Motor neuron (in vitro differentiated cells): ENCODE measurements around the gene NUDT3. TPM values are rescaled to one million over a fixed set of nuclear protein-coding genes. Genes with fewer than 3 reads are reported as not detected.
A peak's percentile ranks its signal among the peaks of the same experiment; 100 is the strongest.

Experiments used
- ATAC-seq, 8 experiments: fragments of 200-7000 bp; cut with Tn5 transposase; replicated peaks in 6 of 8; 2 replicates each; pipeline ENCODE4 v1.8.0; 2021; ENCODE audit warnings: mild to moderate bottlenecking in 8 of 8, moderate library complexity in 8 of 8
- H3K27ac ChIP-seq, 2 donors: fragments of 250-450 bp; sonication (Bioruptor Pico); 2 replicates each; pipeline ENCODE4 v1.9.0; 2021; ENCODE audit warnings: antibody characterized with exemption in 2 of 2, mild to moderate bottlenecking in 2 of 2, moderate library complexity in 1 of 2
- H3K4me1 ChIP-seq, 2 donors: fragments of 250-450 bp; sonication (Bioruptor Pico); replicated peaks in 1 of 2; 2 replicates each; pipeline ENCODE4 v1.6.1; 2021; ENCODE audit warnings: antibody characterized with exemption in 2 of 2, mild to moderate bottlenecking in 2 of 2, moderate library complexity in 1 of 2
- H3K4me3 ChIP-seq, 5 donors: fragments of 250-450 bp; sonication (Bioruptor Pico); 2 replicates each; pipeline ENCODE4 v1.9.0; 2021; ENCODE audit warnings: antibody characterized with exemption in 5 of 5, mild to moderate bottlenecking in 5 of 5, moderate library complexity in 4 of 5
- WGBS, 10 experiments: fragments of 450-650 bp; shearing (Covaris generic); methylation state at CpG; one replicate each; pipeline ENCODE4 v1.0.0; 2022; 5-methylcytosine and 5-hydroxymethylcytosine counted together
- in situ Hi-C, 9 experiments: fragments of 400-800 bp; cut with MboI; loops; one replicate each; pipeline ENCODE4 v1.15.0; 2021; ENCODE audit warnings: low sequenced_read_pairs in 9 of 9, low pct_unique_long_range_greater_than_20kb in 2 of 9; ENCODE audit not compliant: unreplicated experiment in 9 of 9
- total RNA-seq, 8 experiments: library from RNA; unstranded; fragments of 300-600 nt; gene quantifications; 2 replicates each; pipeline versions ENCODE4 v1.2.3 to v1.2.4, GENCODE V29; 2022

The NUDT3 gene
- total RNA-seq, 8 experiments from 2014 or later, result 11.1 to 58.5 (median 36.2) TPM

DNA sequence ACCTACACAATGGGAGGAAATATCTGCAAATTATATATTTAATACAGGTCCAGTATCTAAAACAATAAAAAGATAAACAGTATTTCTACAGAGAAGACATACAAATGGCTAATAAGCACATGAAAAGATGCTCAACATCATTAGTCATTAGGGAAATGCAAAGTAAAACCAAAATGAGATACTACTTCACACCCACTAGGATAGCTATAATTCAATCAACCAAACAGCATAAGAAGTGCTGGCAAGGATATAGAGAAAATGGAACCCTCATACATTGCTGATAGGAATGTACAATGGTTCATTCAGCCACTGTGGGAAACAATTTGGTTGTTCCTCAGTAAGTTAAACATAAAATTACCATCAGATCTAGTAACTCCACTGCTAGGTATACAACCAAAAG lies 48.7 kb downstream of the NUDT3 start:
- peaks cover 3 to 4% of the 10 kb centered on the region in 2 donors for H3K4me1 ChIP-seq
- no peak overlapping the region for H3K27ac ChIP-seq
- in situ Hi-C loops, result no loop called here
- ATAC-seq, result no peak
- no peak overlapping the region for H3K4me3 ChIP-seq

DNA sequence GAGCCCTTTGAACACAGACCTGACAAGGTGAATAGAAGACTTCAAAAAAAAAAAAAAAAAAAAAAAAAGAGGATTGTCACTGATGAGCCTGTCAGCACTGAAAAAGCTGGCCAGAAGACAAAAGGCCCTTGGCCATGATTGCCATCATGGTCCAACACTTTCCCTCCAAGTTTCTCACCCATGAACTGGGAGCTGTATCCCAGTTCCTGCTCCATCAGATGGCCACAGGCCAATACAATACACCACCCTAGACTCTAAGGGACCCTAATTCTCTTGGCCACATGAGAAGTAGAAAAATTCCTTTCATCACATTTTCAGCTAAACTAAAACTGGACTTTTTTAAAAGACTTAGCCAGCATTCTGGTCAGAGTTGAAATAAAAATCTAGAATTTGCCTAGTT lies 50.2 kb downstream of the NUDT3 start:
- H3K4me1 ChIP-seq, result peaks cover 3 to 4% of the 10 kb centered on the region in 2 donors
- in situ Hi-C loops, result no loop called here
- H3K4me3 ChIP-seq, result no peak overlapping the region
- no peak overlapping the region for H3K27ac ChIP-seq
- no peak for ATAC-seq

DNA sequence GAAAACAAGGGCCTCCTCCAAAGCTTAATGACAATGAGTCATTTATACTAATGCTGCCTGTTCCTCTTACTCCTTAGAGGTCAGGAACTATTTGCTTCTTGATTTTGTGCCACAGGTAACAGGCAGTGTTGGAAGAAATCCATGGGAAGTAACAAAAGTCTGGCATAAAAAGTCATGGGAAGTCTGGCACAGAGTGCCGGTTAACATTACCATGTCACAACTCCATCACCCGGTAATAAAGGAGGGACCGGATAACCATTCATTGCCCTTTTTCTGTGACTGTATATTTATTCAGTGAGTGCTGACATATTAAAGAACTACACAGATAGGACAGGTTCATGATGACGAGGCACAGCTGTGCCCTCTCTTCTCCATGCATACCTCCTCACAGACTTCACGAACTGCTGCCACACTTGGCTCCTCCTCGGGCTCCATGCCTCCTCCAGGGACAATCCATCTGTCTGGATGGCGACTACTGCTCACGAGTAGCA lies 50.9 kb downstream of the NUDT3 start:
- WGBS, 10 experiments, result 47 to 100% (median 82%) methylated on average over 1 to 8 of the region's 8 CpGs; no CpG with 5 or more reads in 2 of the 10 experiments
- no peak overlapping the region for H3K4me3 ChIP-seq
- in situ Hi-C loops, result no loop called here
- ATAC-seq, result peak in 2 of 8 experiments; percentile 36 to 79
- H3K4me1 ChIP-seq, result peaks cover 3 to 4% of the 10 kb centered on the region in 2 donors
- H3K27ac ChIP-seq, result no peak overlapping the region

DNA sequence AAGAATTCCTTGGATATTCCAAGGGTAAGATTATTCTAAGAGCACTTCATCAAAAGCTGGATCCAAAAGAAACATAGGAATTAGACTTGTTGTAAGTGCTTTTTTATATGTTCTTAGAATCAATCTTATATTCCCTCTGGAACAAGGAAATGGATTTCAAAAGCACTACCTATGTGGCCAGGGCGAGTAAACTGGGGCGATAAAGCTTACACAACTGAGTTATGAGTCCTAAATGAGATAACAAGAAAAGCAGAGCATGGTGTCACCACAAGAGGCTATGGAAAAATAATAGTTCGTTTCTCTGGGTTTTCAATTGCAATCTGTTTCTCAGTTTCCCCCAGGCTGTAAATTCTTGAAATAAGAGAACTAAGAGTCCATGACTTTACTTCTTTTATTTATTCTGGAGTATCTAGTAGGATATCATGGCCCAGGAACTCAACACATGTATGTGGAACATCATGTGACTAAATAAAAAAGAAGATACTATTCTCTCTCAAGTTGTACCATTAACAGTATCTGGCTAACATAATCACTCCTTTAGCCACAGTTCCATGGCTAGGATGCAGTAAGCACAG lies 51.5 kb downstream of the NUDT3 start:
- Histone ChIP-seq H3K4me3 (no peak overlapping the region), H3K4me1 (peaks cover 3 to 4% of the 10 kb centered on the region in 2 donors), H3K27ac (no peak overlapping the region)
- in situ Hi-C loops, result no loop called here
- ATAC-seq, result no peak
- 62 to 100% (median 95%) methylated on average over 1 to 3 of the region's 3 CpGs; no CpG with 5 or more reads in 1 of the 10 experiments for WGBS, 10 experiments

DNA sequence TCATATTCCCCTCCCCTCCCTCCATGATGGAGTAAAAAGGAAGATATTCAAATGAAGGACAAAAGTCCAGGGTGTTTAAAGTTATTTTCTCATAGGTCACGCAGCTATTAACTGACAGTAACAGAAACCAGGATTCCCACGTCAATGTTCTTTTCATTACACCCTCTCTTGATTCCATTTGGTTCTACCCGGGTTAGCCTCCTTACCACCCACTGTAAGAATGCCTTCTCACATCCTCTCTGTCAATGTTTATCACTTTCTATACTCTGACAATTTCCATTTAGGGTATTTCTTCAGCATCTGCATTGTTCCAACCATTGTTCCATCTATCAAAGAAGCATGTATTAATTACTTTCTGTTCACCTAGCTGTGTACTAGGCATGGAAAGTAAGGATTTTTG lies 52.1 kb downstream of the NUDT3 start:
- in situ Hi-C loops, result no loop called here
- Histone ChIP-seq H3K4me3 (no peak overlapping the region), H3K4me1 (peaks cover 3 to 4% of the 10 kb centered on the region in 2 donors), H3K27ac (no peak overlapping the region)
- no peak for ATAC-seq
- WGBS, 10 experiments, result 44 to 100% (median 96%) methylated on average over 1 to 3 of the region's 3 CpGs; no CpG with 5 or more reads in 1 of the 10 experiments

DNA sequence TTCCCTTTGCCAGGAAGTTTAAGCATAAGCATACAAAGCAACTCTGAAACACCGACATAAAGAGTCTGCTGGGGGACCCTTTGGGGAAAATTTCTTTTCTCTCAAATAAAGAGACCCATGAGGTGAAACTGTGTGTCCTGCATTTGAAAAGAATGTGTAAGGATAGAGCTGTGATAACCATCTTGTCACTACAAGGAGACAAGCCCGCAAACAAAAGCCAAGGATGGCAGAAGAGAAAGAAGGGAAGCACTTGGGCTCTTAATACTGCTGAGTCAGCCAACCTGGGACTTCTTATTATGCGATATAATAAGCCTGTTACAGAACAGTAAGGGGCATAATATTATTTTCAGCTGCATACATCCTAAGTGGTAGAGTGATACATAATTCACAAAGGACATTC lies 52.5 kb downstream of the NUDT3 start:
- no peak overlapping the region for H3K4me3 ChIP-seq
- in situ Hi-C loops, result no loop called here
- no peak for ATAC-seq
- 73 to 100% (median 94%) methylated on average over 1 to 3 of the region's 3 CpGs; no CpG with 5 or more reads in 4 of the 10 experiments for WGBS, 10 experiments
- H3K27ac ChIP-seq, result no peak overlapping the region
- H3K4me1 ChIP-seq, result peaks cover 3 to 4% of the 10 kb centered on the region in 2 donors

DNA sequence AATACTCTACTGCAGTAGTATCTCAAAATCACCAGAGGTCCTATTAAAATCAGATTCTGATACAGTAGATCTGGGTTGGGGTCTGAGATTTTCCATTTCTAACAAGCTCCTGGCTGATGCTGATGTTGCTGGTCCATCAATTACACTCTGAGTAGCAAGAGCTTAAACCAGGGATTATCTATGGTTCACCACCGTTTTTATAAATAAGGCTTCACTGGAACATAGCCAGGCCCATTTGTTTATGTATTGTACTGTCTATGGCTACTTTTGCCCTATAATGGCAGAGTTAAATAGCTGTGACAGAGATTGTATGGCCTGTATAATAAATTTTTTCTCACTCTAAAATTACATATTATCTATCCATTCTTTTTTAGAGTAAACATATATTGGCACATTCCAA lies 53.0 kb downstream of the NUDT3 start:
- Histone ChIP-seq H3K27ac (no peak overlapping the region), H3K4me3 (no peak overlapping the region), H3K4me1 (peaks cover 3 to 4% of the 10 kb centered on the region in 2 donors)
- in situ Hi-C loops, result no loop called here
- ATAC-seq, result no peak
- WGBS, 10 experiments, result 10 to 100% (median 88%) methylated on average over 1 of the region's 1 CpG; no CpG with 5 or more reads in 5 of the 10 experiments

DNA sequence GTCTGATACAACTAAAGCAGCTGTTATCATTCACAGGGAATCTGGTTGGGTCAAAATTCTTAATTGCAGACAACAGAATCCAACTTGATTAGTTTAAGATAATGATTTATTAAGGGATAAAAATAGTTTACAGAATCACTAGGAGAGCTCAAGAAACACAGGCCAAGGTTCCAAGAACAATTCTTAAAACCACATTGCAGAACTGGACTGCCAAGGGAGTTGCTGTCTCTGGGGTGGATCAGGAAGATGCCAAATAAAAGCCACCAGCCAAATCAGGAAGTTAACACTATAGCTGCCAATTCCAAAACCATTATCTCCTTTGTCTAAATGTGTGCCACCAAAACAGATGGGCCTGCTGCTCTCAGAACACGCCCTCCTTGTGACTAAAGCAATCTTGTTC lies 53.7 kb downstream of the NUDT3 start:
- WGBS, 10 experiments, result 83 to 100% (median 100%) methylated on average over 1 of the region's 1 CpG; no CpG with 5 or more reads in 4 of the 10 experiments
- H3K27ac ChIP-seq, result no peak overlapping the region
- H3K4me1 ChIP-seq, result peaks cover 3 to 4% of the 10 kb centered on the region in 2 donors
- no peak overlapping the region for H3K4me3 ChIP-seq
- in situ Hi-C loops, result no loop called here
- ATAC-seq, result no peak

DNA sequence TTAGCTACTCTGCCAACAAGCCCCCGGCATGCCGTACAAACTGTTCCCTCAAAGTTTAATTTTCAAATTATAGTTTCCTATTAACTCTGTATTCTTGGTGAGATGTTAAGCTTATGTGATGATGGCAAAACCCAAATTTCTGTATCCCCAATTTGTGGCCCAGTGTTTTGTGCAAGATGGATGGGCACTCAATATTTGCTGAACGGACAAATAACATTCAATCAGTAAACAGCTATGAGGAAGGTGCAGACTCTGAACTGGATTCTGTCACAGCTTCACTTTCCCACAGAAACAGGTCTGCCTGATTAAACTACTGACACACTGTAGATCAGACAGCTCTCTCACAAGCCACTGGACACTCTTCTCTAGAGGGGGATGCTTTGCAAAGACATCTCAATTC lies 54.1 kb downstream of the NUDT3 start:
- 40 to 100% (median 96%) methylated on average over 1 to 3 of the region's 3 CpGs; no CpG with 5 or more reads in 2 of the 10 experiments for WGBS, 10 experiments

DNA sequence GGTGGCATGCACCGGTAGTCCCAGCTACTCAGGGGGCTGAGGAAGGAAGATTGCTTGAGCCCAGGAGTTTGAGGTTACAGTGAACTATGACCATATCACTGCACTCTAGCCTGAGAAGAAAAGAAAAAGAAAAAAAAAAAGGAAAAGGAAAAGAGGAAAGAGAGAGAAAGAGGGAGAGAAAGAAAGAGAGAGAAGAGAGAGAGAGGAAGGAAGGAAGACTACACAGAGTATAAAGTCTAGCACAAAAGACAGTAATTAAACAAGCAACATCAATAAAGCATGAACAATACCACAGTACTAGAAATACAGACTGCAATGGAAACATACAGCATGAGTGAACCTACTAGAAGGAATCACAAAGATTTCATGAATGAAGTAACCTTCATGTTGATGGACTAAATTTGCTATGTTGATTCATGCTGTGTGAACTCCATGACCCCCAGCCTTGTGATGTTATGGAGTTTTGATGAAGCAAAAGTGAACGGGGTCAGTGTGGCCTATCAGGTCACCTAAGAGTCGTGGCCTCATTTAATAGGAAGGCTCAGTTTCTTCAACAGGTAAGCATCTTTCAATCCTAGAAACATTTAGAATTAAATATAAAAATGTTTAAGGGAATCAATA lies 57.6 kb downstream of the NUDT3 start:
- Histone ChIP-seq H3K4me1 (peaks cover 2 to 3% of the 10 kb centered on the region in 2 donors), H3K4me3 (no peak overlapping the region), H3K27ac (no peak overlapping the region)
- ATAC-seq, result no peak
- in situ Hi-C loops, result no loop called here
- 64 to 100% (median 86%) methylated on average over 1 to 3 of the region's 3 CpGs for WGBS, 10 experiments

More for the DNA sequence above, 54.1 kb downstream of the NUDT3 start:
- no peak for ATAC-seq
- no peak overlapping the region for H3K4me3 ChIP-seq
- in situ Hi-C loops, result no loop called here
- no peak overlapping the region for H3K27ac ChIP-seq
- H3K4me1 ChIP-seq, result peaks cover 3 to 4% of the 10 kb centered on the region in 2 donors

DNA sequence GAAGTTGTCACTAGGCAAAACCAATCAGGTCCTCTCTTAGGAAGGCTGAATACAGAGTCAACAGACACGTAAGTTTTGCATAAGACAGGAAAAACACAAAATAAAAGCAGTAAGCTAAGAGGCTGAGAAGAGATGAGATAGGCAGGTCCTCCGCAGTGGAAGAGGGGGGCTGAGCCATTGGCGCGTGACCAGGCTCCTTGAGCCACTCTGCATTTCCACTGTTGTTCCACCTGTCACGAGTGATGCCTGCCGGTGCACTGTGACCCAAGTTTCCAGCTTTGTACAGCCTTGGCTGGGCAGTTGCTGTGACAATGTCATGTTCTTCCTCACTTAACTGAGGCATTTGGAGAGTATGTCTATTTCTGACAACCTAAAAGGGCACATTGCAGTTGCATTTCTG lies 58.6 kb downstream of the NUDT3 start:
- ATAC-seq, result no peak
- no peaks in the 10 kb centered on the region for H3K4me1 ChIP-seq
- in situ Hi-C loops, result no loop called here
- H3K27ac ChIP-seq, result no peak overlapping the region
- WGBS, 10 experiments, result 60 to 100% (median 100%) methylated on average over 1 to 5 of the region's 6 CpGs; no CpG with 5 or more reads in 1 of the 10 experiments
- H3K4me3 ChIP-seq, result no peak overlapping the region

DNA sequence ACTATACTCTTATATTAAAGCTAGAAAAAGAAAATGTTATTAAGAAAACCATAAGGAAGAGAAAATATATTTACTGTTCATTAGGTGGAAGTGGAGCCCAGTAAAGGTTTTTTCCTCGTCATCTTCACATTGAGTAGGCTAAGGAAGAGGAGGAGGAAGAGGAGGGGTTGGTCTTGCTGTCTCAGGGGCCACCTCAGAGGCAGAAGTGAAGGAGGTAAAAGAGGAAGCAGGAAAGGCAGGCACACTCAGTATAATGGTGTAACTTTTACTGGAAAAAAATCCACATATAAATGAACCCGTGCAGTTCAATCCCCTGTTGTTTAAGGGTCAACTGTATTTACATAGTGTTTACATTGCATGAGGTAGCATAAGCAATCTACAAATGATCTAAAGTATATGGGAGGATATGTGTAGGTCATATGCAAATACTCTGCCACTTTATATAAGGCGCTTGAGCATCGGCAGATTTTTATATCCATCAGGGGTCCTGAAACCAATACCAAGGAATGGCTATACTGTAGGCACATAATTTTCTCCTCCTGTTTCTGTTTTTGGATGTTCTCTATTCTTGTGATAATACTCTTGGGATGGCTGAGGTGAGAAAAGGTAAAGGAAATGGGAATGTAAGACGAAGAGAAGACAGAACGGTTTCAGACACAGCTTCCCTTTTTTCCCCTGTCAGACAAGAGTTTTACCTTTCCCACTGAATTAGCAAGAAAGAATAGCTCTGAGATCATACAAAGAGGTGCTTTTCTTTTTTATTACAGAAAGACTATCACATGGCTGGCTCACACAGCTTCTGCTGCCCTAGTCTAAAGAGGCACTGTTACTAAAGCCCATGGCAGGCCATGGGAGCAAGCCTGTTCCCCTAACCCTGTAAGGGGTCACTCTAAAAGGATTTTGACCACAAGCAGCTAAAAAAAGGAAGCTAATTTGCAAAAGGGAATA lies 59.9 kb downstream of the NUDT3 start:
- ATAC-seq, result peak in 1 of 8 experiments; percentile 75
- in situ Hi-C loops, result no loop called here
- no peaks in the 10 kb centered on the region for H3K4me1 ChIP-seq
- 50 to 100% (median 87%) methylated on average over 2 to 6 of the region's 6 CpGs; no CpG with 5 or more reads in 1 of the 10 experiments for WGBS, 10 experiments
- no peak overlapping the region for H3K27ac ChIP-seq
- no peak overlapping the region for H3K4me3 ChIP-seq
